HG03066 (cell line): Measurements from ENCODE around the gene OR8D2.

Experiments
- ATAC-seq: cut with Tn5 transposase; IDR thresholded peaks from one replicate; pipeline ENCODE4 v1.9.1; 2021; ENCODE audit warnings: low read depth; ENCODE audit not compliant: unreplicated experiment

Gene OR8D2, protein sequence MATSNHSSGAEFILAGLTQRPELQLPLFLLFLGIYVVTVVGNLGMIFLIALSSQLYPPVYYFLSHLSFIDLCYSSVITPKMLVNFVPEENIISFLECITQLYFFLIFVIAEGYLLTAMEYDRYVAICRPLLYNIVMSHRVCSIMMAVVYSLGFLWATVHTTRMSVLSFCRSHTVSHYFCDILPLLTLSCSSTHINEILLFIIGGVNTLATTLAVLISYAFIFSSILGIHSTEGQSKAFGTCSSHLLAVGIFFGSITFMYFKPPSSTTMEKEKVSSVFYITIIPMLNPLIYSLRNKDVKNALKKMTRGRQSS

DNA sequence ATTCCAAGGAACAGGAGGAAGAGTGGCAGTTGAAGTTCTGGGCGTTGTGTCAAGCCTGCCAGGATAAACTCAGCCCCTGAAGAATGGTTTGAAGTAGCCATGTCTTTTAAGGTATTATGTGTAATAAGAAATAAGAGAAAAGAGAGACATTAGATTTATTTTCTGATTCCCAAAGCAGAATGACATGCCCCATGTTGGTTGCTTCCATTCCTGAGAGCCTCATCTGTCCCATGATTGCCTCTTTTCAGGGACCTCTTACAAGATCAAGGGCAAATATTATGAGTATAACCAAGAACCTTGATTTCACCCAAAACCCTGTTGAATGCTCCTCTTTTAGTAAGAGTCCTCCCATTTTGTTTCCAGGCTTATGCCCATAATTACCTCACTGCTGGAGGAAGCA lies at the start of gene OR8D2:
Gene OR8D2 (minus strand): TSS at position 101 of the 400 bp plus-strand sequence. CDS start 0 bp downstream, at position 101.
- ATAC-seq = no peak

DNA sequence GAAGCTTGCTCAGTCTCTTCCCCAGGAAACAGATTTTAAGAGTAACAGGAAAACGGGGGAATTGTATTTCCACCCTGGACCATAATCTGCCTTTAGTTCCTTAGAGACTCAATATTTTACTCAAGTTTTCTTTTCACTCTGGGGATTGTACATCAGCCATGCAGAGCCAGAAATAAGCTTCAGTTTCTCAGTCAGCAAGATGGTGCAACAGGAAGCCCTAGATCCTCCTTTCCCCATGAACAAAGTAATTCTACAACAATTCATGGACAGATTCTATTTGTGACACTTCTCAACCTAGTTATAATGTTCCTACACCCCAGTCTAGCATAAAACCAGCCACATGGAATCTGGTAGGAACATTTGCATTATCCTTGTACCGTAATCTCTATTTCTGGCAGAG lies 39.6 kb upstream of the OR8D2 start:
- no peak for ATAC-seq

DNA sequence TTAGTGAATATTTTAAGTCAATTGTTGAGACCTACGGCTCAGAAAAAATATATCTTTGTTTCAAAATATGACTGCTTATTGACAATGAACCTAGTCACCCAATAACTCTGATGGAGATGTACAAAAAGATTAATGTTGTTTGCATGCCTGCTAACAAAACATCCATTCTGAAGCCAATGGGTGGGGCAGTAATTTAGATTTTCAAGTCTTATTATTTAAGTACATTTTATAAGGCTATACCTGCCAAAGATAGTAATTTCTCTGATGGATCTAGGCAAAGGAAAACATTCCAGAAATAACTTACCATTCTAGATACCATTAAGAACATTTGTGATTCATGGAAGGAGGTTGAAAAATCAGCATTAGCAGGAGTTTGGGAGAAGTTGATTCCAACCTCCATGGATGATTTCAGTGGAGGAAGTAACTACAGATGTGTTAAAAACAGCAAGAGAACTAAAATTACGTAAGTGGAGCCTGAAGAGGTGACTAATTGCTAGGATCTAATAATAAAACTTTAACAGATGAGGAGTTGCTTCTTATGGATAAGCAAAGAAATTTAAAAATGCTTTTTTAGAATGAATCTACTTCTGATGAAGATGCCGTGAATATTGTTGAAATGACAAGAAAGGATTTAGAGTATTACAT lies 26.4 kb upstream of the OR8D2 start:
- no peak for ATAC-seq

DNA sequence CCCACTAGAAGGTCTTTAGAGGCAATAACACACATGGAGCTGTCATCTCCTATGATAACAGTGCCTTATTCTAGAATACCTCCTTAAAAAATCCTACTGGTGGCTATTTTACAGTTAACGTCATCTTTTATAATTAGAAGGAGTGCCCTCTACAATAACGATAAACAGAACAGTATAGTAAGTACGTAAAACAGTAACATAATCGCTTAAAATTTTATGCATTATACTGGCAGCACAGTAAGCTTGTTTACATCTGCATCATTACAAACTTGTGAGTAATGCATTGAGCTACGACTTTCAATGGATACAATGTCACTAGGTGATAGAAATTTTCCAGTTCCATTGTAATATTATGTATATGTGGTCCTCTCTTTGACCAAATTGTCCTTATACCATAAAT lies 24.3 kb upstream of the OR8D2 start:
- no peak for ATAC-seq

DNA sequence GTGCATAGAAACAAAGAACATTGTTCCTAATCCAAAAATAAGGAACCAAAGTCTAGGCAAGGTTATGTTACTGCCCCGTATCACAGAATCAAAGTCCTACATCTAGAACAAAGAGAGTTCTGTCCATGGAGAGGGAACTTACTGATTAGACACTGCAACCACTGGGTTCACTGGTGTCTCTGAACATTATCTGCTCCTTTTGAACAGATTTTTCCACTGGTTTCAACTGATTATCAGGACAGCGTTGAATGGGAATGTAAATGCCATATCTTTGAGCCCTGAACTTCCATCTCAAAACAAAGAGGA lies 20.1 kb upstream of the OR8D2 start:
- no peak for ATAC-seq

DNA sequence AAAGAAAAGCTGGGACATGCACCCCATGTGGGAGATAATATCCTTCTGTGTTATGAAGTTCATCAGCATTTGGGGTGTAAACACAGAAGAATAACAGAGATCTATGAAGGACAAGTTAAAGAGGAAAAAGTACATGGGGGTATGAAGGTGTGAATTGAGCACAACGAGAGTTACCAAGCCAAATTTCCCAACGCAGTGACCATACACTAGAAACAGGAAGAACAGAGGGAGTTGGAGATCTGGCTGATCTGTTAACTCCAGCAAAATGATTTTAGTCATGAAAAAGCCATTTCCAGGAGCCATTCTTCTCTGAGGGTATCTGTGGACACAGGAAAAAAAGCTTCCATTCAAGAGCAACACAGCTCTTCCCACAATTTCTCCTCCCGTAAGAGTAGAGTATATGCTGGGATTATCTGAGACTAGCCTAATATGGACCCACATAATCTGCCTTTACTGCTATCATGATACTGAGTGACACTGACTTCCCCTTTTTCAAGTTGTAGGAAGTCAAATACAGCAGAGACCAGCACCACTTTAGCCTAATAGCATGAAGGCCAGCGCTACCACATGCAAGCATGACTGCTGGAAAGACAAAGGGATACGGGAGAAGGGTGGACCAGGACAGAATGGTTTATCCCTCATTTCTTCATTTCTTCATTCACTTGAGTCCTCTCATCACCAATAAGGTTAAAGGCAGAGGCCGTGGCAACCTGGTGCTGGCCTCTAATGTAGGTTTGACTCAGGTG lies 19.6 kb upstream of the OR8D2 start:
- ATAC-seq = no peak

DNA sequence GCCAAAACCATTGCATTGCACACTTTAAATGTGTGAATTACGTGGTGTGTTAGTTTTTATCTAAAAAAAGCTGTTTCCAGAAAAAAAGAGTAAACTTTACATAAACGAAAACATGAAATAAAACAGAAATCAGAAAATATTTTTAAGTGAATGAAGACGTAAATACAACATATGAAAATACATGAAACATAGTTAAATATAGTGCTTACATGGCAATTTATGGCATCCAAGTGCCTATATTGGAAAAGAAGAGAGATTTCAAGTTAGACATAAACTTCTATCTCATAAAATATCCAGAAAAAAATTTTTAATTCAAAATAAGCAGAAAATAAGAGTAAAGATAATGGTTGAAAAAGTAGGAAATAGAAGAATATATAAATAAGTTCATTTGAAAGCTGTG lies 11.9 kb upstream of the OR8D2 start:
- no peak for ATAC-seq

DNA sequence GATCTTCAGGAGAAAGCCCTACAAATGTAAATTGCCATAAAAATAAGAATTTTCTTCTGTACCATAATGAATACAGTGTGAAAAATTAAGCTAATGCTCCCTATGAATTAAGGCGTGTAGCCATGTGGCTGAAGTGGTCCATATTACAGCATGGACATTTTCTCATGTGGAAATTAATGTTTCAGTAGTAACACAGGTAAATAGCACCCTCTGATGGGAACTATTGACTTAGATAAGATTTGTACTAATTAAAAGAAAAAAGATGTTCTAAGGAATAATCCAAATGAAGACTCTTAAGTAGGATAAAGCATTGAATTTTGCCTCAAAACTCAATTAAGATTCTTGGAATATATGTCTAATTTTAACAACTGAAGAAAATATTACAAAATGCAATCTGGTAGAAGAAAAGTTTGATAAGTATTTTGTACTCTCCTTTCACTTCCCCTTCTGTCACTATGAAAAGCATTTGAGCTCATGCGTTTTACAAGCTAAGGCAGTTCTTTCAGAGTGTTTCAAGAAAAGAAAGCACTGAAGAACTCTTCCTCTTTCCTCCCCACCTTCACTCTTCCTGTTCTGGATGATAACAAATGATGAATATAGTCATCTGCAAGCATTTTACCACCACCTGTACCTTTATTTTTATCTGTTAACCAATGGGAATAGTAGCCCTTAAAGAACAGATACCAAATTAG lies 9.9 kb upstream of the OR8D2 start:
- peak; percentile 96 for ATAC-seq

DNA sequence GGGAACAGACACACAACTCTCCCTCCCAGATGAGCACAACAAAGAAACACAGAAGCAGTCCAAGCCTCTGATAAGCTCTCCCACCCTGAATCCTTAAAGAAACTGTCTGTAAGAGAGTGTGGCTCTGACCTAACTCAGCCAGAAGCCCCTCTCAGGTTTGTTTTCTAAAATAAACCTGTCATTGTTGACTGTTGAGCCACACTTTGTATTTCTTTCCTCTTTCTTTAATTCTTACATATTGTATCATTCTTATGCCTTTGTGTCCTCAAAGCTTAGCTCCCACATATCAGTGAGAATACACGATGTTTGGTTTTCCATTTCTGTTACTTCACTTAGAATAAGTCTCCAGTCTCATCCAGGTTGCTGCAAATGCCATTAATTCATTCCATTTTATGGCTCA lies 7.8 kb upstream of the OR8D2 start:
- no peak for ATAC-seq

DNA sequence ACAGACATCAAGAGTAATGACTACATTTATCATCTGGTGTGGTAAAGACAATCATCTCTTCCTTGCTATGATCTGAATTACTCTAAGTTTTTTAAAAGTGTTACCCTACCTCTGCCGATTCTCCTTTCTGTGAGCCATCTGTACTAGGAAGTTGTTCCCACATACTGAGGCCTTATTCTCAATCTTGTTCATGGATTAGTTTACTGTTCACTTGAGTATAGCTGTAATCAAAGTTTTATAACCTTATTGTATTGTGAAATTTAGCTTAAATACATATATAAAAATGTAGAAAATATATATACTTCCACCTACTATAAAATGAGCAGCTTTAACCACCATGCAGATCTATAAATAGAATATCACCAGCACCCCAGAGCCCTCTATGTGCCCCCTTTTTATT lies 2.4 kb upstream of the OR8D2 start:
- no peak for ATAC-seq

DNA sequence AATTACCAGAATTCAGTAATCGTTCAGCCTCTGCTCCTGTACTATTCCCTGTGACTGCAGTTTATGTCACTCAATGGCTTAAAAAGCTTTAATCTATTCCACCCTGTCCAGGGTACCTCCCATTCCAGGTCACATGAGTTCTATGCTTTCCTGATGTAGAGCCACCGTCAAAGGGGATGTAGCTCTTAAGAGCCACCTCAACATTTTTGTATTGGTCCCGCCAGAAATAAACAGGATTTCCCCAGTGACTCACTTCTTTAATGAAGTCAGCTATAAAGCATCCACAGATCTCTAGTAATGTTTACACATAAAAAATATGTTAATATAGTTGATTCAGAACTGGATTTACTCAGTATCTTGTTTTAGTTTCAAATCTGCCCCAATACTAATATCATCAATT lies 4.9 kb downstream of the OR8D2 start:
- ATAC-seq = no peak

DNA sequence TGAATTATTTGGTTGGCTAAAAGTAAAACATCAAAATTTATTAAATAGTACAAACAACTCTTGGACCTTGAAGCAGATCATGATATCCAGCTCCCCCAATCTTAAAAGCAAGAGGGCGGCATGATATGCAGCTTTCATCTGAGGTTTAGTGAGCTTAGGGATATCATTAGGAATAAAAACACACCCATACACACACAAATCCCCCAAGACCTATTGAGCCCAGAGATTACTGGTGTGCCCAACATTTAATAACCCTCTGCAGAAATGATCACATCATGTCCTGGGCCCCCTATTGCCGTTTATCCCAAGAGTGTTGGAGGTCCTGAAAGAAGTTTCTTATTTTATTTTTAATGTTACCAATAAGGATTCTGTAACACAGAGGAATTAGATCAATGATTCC lies 6.1 kb downstream of the OR8D2 start, which contains the start of gene OR8D1:
Gene OR8D1 (minus strand): TSS at position 101 of the 400 bp plus-strand sequence. CDS start 3,183 bp downstream, outside the sequence.
- ATAC-seq = no peak

DNA sequence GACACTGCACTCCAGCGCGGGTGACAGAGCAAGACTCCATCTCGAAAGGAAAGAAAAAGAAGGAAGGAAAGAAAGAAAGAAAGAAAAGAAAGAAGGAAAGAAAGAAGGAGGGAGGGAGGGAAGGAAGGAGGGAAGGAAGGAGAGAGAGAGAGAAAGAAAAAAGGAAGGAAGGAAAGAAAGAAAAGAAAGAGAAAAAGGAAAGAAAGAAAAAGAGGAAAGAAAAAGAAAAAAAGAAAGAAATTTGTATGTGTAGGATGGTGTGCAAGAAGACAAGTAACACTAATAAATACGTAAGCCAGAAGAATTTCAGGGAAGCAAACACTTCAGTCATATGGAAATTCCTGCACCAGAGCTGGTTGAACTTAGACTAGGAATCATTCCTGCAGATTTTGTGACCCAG lies 6.9 kb downstream of the OR8D2 start:
- ATAC-seq = no peak

DNA sequence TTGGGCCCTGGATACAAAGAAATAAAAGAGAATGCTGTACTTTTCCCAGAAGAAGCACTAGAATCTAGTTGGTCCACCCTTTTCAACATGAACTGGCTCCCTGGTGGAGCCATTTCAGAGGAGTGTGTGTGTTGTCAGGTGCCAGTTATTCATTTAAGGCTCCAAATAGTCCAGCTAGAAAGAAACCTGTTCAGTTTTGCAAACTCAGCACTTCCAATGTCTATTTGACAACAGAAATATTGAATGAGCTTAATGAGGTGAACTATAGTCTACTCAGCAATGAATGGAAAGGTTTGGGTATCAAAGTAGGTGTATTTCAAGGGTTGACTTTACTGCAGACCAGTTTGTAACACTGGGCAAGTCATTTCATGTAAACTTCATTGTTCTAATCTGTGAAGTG lies 8.3 kb downstream of the OR8D2 start:
- no peak for ATAC-seq

DNA sequence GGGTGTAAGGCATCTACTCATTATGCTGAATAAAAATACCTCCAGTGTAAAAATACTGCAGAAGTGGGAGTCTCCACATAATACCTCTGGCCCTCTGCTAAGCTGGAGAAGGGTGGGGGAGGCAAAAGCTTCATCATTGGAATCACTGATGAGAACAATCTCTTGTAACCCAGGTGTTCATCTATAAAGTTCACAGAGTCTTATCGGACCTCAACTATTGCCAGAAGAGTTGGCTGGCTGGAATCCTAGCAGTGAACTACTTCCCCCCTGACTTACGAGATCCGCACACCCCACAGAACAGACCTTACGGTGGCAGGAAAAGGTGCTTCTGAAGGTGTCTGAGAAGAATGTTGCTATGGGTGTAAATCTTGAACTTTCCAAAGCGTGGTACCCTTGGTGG lies 8.7 kb downstream of the OR8D2 start:
- no peak for ATAC-seq

DNA sequence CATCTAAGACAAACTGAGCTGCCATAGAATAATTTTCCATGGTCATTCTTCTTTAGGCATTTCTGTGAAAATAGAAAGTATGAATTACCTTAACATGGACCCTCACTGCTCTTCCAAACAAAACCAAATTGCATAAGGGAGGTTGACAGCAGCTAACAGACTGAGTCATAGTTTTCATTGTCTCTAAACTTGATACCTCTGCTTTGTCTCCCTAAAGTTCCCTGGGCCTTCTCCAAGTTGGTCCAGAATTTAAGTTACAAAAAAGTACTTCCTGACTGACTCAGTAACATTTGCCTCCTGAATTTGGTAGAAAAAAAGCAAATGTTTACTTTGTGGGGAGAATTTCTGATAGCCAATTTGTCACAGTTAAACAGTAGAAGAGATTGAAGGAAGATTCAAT lies 9.3 kb downstream of the OR8D2 start:
- no peak for ATAC-seq

DNA sequence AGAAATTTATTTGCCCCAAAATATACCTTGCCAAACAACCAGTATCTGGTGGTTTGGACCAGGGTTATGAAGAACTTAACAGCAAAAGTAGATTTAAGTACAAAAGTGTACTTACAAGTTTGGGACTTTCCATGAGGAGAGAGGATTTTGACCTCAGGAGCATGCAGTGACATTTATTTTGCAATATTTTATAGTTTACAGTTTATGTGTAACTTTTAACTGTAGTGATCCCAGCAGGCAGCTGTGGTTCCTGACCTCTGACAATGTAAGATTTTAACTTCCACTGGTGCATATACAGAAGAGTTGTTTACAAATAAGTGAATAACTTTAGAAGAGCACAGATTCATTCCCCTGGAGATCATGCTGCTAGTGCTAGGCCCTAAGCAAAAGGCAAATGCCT lies 12.9 kb downstream of the OR8D2 start:
- ATAC-seq = no peak

DNA sequence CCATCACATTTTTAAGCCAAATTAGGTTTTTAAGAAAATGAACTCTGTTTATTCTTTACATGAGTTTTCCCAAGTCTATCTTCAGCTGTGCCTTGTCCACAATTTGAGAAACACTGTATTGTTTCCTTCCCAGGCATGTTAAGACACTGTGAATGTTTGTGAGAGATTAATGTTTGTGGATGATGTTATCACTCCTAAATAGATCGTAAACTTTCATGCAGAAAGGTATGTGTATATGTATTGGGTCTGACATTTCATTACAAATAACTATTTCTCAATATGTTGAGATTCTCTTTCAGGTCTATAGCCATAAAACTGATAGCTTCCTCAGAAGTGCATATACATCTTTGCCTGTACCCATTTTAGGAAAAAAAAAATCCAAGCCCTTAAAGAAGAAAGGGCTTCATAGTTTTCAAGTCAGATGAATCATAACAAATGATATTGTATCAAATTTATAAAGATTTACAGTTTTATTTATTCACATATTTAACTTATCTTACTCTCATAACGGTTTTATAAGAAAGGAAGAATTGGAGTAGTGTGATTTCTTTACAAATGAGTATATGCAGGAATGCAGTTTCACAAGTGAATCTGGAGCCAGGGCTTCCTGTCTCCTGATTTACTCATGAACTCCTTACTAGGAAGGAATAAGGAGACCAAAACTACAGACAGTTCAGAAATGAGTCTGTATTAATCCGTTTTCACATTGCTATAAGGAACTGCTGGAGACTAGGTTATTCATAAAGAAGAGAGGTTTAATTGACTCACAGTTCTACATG lies 17.5 kb downstream of the OR8D2 start:
- no peak for ATAC-seq

DNA sequence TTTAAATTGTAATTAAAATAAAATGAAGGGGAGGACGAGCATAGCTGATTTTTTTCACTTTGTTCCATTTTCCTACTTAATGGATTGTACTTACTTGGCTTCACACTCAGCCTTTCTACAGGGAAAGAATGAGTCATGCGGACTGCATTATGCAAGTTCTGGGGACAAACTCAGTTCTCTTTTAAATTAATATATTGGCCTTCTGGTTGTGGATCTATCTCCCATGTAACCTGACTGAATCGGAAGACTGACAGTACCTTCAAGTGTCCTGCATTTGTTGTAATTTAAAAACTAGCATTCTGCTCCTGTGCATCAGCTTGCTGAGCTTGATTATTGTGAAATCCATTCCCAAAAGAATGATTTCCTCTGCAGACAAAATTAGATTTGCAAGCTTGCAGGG lies 18.4 kb downstream of the OR8D2 start:
- ATAC-seq = no peak

DNA sequence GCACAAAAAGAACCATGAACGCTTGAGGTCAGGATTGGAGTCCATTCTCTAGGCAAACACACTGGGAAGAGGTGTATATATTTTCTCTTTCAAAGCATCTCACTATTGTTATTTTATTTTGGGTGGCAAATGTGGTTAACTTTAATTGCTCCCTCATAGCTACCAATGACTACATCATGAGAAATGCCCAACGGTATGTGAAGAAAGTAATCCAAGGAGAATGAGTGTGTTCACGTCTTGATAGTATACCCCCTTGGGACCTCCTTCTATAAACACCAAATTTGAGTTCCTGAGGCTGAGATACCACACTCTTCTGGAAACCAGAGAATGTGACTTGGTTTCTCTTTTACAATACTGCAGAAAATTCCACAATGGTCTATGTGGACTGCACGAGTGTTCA lies 22.1 kb downstream of the OR8D2 start:
- no peak for ATAC-seq

DNA sequence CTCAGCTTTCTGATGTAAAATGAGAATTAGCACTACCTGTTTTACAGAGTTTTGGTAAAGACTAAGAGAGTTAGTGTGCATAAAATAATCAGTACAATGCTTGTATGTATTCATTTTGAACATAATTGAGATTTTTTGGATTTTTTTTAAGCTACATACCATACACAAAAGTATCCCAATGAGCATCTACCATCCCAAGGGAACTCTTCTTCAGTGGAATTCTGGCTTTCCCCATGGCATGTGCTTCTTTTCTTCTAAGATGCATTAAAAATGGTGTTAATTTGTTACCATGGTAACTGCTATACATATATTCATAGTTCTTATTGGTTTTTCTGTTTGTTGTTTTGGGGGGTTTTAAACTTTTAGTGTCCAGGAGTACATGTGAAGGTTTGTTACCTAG lies 24.0 kb downstream of the OR8D2 start:
- ATAC-seq = no peak
